KMS-11 (cell line): ENCODE results near the gene SCO2.

Experiments used
- H2AFZ ChIP-seq: fragments of 200-600 bp; sonication (generic); 2 replicates; pipeline ENCODE4 v1.6.1; 2016; ENCODE audit warnings: antibody characterized with exemption, mixed run types, low read depth
- H3K27ac ChIP-seq: fragments of 200-600 bp; sonication (generic); 2 replicates; pipeline ENCODE4 v1.6.1; 2016; ENCODE audit warnings: mild to moderate bottlenecking, mixed run types
- H3K27me3 ChIP-seq: fragments of 200-600 bp; sonication (generic); 2 replicates; pipeline ENCODE4 v1.6.1; 2017; ENCODE audit warnings: mild to moderate bottlenecking, low read depth, mixed run types, moderate library complexity; ENCODE audit not compliant: insufficient read depth
- H3K36me3 ChIP-seq: fragments of 200-600 bp; sonication (generic); 2 replicates; pipeline ENCODE4 v1.6.1; 2017; ENCODE audit warnings: mild to moderate bottlenecking, mixed run types; ENCODE audit not compliant: insufficient read depth
- H3K4me1 ChIP-seq: fragments of 200-600 bp; sonication (generic); 2 replicates; pipeline ENCODE4 v1.6.1; 2016; ENCODE audit warnings: mild to moderate bottlenecking, low read depth, mixed run types; ENCODE audit not compliant: poor library complexity, severe bottlenecking
- H3K4me2 ChIP-seq: fragments of 200-600 bp; sonication (generic); 2 replicates; pipeline ENCODE4 v1.7.0; 2016; ENCODE audit warnings: mild to moderate bottlenecking, mixed run types
- H3K4me3 ChIP-seq: fragments of 200-600 bp; sonication (generic); IDR thresholded peaks from 2 replicates; pipeline ENCODE4 v1.6.1; 2017; ENCODE audit warnings: low read depth, low read length, mixed read lengths; ENCODE audit not compliant: insufficient read depth
- H3K79me2 ChIP-seq: fragments of 200-600 bp; sonication (generic); 2 replicates; pipeline ENCODE4 v1.6.1; 2016; ENCODE audit warnings: low read depth, mixed run types; ENCODE audit not compliant: insufficient read depth
- H3K9ac ChIP-seq: fragments of 200-600 bp; sonication (generic); 2 replicates; pipeline ENCODE4 v1.6.1; 2016; ENCODE audit warnings: mild to moderate bottlenecking, mixed run types
- H4K20me1 ChIP-seq: fragments of 200-600 bp; sonication (generic); 2 replicates; pipeline ENCODE4 v1.6.1; 2016; ENCODE audit warnings: mild to moderate bottlenecking, mixed run types; ENCODE audit not compliant: insufficient read depth
- TF ChIP-seq, protein P1 (sequence below): fragments of 200-600 bp; sonication (generic); conservative IDR thresholded peaks from 2 replicates; pipeline ENCODE4 v1.6.1; 2017; ENCODE audit warnings: low read depth, mild to moderate bottlenecking, antibody characterized with exemption, low read length, moderate library complexity, mixed read lengths

Gene SCO2

DNA sequence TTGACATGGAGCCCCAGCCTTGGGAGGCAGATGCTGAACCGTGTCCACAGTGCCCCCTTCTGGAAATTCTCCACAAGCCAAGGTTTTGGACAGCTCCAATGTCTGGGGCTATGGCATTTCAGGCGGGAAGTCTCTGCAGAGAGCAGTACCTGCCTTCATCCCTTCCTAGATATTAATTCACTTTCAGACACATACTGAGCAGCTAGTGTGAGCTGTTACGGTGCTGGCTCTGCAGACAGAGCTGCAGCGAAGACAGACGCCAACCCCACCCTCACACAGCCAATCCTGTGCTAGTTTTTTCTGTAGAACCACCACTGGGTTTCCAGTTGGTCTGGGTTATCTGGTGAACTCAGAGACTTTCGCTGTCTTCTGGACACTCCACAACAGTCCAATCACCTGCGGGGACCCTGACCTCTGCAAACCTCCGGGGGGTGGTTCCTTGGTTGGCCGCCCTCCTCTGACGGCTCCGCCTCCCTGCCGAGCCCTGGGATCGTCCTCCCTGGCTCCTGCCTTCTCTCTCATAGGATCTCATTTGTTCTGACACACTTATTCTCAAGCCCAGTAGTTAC is 27.0 kb downstream of the SCO2 start:
- Histone ChIP-seq H3K79me2 (no peaks in the 10 kb centered on the region), H3K27ac (no peak overlapping the region), H4K20me1 (no peaks in the 10 kb centered on the region), H3K4me2 (no peak overlapping the region), H3K4me1 (no peaks in the 10 kb centered on the region), H2AFZ (no peak overlapping the region), H3K36me3 (no peaks in the 10 kb centered on the region), H3K9ac (no peak overlapping the region), H3K27me3 (no peaks in the 10 kb centered on the region), H3K4me3 (no peak overlapping the region)
- TF ChIP-seq, protein P1, sequence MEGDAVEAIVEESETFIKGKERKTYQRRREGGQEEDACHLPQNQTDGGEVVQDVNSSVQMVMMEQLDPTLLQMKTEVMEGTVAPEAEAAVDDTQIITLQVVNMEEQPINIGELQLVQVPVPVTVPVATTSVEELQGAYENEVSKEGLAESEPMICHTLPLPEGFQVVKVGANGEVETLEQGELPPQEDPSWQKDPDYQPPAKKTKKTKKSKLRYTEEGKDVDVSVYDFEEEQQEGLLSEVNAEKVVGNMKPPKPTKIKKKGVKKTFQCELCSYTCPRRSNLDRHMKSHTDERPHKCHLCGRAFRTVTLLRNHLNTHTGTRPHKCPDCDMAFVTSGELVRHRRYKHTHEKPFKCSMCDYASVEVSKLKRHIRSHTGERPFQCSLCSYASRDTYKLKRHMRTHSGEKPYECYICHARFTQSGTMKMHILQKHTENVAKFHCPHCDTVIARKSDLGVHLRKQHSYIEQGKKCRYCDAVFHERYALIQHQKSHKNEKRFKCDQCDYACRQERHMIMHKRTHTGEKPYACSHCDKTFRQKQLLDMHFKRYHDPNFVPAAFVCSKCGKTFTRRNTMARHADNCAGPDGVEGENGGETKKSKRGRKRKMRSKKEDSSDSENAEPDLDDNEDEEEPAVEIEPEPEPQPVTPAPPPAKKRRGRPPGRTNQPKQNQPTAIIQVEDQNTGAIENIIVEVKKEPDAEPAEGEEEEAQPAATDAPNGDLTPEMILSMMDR: peak; percentile 63

DNA sequence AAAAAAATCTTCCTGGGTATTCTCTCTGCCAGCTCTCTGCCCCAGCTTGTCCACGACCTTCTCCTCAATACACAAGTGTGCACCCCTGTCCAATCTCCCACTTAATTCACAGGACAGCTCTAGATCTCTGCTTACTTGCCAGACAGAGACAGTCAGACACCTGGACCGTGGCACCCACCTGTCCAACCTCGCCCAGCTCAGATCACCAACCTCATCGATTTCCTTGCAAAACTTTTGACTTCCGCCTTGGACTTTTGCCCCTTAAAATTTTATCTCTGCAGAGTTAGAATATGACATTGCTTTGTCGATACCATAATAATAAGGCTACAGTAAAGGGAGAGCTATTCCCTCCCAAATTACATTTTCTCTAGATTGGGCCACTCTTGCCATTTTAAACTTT is 28.3 kb downstream of the SCO2 start:
- H3K9ac ChIP-seq: no peak overlapping the region
- H3K27ac ChIP-seq: no peak overlapping the region
- no peaks in the 10 kb centered on the region for H3K27me3 ChIP-seq
- H3K4me2 ChIP-seq: no peak overlapping the region
- H4K20me1 ChIP-seq: no peaks in the 10 kb centered on the region
- no peak overlapping the region for H2AFZ ChIP-seq
- H3K36me3 ChIP-seq: no peaks in the 10 kb centered on the region
- H3K4me3 ChIP-seq: no peak overlapping the region
- H3K79me2 ChIP-seq: no peaks in the 10 kb centered on the region
- TF ChIP-seq, protein P1: no peak
- H3K4me1 ChIP-seq: no peaks in the 10 kb centered on the region

DNA sequence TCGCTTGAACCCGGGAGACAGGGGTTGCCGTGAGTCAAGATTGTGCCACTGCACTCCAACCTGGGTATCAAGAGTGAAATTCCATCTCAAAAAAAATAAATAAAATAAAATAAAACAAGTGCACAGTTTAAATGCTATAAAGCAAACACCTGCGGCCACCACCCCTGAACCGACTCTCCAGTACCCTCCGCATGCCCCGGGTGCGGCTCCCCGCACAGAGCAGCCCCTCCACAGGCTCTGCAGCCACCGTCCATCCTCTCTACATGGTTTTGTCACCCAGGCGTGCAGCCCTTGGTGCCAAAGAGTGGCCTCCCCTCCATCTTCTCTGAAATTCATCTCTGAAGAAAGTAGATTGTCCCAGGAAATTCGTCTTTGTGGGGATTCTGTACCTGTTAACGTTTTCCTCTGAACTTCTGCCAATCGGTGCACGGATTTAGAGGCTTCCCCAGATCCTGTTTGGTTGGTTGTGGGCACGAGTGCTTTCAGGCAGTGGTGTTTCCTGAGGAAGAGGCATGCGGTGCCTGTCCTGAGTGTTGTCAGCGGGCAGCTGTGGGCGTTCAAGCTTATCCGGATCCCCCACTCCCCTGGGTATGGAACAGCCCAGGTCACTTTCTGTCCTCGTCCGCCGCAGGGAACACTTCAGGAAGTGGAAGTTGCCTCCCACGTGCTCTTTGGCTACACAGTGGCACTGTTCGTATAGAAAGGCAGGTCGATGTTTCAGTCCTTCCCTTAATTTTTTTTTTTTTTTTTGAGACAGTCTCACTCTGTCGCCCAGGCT is 34.7 kb downstream of the SCO2 start:
- H3K4me1 ChIP-seq: no peaks in the 10 kb centered on the region
- H3K27ac ChIP-seq: no peak overlapping the region
- H3K9ac ChIP-seq: no peak overlapping the region
- no peaks in the 10 kb centered on the region for H3K27me3 ChIP-seq
- H3K4me3 ChIP-seq: no peak overlapping the region
- no peaks in the 10 kb centered on the region for H3K36me3 ChIP-seq
- no peaks in the 10 kb centered on the region for H4K20me1 ChIP-seq
- TF ChIP-seq, protein P1: no peak
- H3K4me2 ChIP-seq: no peak overlapping the region
- no peak overlapping the region for H2AFZ ChIP-seq
- no peaks in the 10 kb centered on the region for H3K79me2 ChIP-seq

DNA sequence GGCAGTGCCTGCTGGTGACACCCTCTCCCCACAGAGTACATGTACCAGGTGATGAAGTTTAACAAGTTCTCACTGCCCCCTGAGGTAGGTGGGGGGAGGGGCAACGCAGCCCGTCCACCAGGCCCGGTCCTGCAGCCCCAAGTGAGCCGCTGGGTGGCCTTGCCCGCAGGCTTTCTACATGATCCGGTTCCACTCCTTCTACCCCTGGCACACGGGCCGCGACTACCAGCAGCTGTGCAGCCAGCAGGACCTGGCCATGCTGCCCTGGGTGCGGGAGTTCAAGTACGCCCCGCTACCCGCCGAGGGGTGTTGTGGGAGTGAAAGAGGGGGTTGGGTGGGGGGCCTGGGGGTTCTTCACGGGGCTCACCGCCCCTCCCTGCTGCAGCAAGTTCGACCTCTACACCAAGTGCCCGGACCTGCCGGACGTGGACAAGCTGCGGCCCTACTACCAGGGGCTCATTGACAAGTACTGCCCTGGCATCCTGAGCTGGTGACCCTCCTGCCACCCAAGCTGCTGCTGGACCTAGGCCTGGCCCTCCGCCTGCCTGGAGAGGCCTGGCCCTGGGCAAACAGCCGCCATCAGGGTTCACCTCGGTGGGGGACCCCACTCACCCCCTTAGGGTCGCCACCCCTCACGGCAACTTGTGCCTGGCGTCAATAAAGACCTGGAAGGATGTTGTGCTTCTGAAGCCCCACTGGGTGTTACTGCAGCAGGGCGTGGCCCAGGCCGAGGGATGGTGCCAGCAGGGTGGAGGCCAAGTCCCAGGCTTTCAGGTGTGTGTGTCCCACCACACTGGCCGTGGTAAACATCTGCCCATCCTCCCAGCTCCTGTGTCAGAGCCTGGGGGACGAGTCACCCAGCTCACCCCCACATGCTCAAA is 35.8 kb downstream of the SCO2 start:
- Histone ChIP-seq H3K27ac (no peak overlapping the region), H3K9ac (no peak overlapping the region), H4K20me1 (no peaks in the 10 kb centered on the region), H3K4me3 (no peak overlapping the region), H3K27me3 (no peaks in the 10 kb centered on the region), H2AFZ (no peak overlapping the region), H3K4me1 (no peaks in the 10 kb centered on the region), H3K4me2 (no peak overlapping the region), H3K79me2 (no peaks in the 10 kb centered on the region), H3K36me3 (no peaks in the 10 kb centered on the region)
- TF ChIP-seq, protein P1: no peak
